ENCODE data around the gene NELL1. TPM values are rescaled to one million over a fixed set of nuclear protein-coding genes. Genes with fewer than 3 reads are reported as not detected.
A peak's percentile ranks its signal among the peaks of the same experiment; 100 is the strongest.

NELL1 gene
- polyA plus RNA-seq, 2 of the 4 experiments (the other 2 are of a cell fraction) = not detected

- ATAC-seq = no peak
- TF ChIP-seq ZSCAN20 (CRISPR knock-in tag; IDR thresholded peaks at IDR 0.05) = no peak
- no peak for TF ChIP-seq HOXB13 (CRISPR knock-in tag; IDR thresholded peaks at IDR 0.05; ENCODE audit: low read depth)
- TF ChIP-seq NR3C1 (IDR thresholded peaks at IDR 0.05) = no peak
- TF ChIP-seq GATA3 (IDR thresholded peaks at IDR 0.05; ENCODE audit: borderline replicate concordance) = no peak
- no peak for TF ChIP-seq CBX8 (IDR thresholded peaks at IDR 0.05)
- no peak for TF ChIP-seq RNF2 (IDR thresholded peaks at IDR 0.05; ENCODE audit: borderline replicate concordance, low read depth)
- no peak for TF ChIP-seq BHLHE40 (IDR thresholded peaks at IDR 0.05; ENCODE audit: low read depth, low read length)
- TF ChIP-seq CHD2 (IDR thresholded peaks at IDR 0.05; ENCODE audit: low read length, partially characterized antibody) = no peak
- TF ChIP-seq RCOR1 (IDR thresholded peaks at IDR 0.05; ENCODE audit: low read depth, low read length) = no peak
- TF ChIP-seq RARB (CRISPR knock-in tag; IDR thresholded peaks at IDR 0.05) = no peak
- no peak for TF ChIP-seq HOXA7 (CRISPR knock-in tag; IDR thresholded peaks at IDR 0.05)
- TF ChIP-seq PHF8 (IDR thresholded peaks at IDR 0.05; ENCODE audit: borderline replicate concordance, low read depth) = no peak
- TF ChIP-seq HOXB5 (CRISPR knock-in tag; IDR thresholded peaks at IDR 0.05) = no peak
- no peak for TF ChIP-seq RAD21 (conservative IDR thresholded peaks at IDR 0.05 in 1 of 2, IDR thresholded peaks at IDR 0.05 in 1 of 2)
- no peak for TF ChIP-seq CEBPB (IDR thresholded peaks at IDR 0.05)
- TF ChIP-seq NFE2L2 (conservative IDR thresholded peaks at IDR 0.05; ENCODE audit: low read length) = no peak
- TF ChIP-seq, protein P1, sequence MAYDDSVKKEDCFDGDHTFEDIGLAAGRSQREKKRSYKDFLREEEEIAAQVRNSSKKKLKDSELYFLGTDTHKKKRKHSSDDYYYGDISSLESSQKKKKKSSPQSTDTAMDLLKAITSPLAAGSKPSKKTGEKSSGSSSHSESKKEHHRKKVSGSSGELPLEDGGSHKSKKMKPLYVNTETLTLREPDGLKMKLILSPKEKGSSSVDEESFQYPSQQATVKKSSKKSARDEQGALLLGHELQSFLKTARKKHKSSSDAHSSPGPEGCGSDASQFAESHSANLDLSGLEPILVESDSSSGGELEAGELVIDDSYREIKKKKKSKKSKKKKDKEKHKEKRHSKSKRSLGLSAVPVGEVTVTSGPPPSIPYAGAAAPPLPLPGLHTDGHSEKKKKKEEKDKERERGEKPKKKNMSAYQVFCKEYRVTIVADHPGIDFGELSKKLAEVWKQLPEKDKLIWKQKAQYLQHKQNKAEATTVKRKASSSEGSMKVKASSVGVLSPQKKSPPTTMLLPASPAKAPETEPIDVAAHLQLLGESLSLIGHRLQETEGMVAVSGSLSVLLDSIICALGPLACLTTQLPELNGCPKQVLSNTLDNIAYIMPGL (CRISPR knock-in tag; IDR thresholded peaks at IDR 0.05; ENCODE audit: borderline replicate concordance) = no peak
- no peak for FAIRE-seq
- peaks cover 52% of the 10 kb centered on the region for H3K4me1 ChIP-seq
- peak overlapping the region in 1 of 2 experiments; percentile 13; a peak in 2 of 6 replicates for H3K27ac ChIP-seq
- ChIA-PET CTCF (no interaction called here), POLR2A (no interaction called here)
- peaks cover 7% of the 10 kb centered on the region; the same call in 1 of the 3 replicates for H3K9me3 ChIP-seq
- WGBS (ENCODE audit: missing lambda C conversion rate) = 30% methylated on average over 2 of the region's 2 CpGs
- H3K4me2 ChIP-seq = no peak overlapping the region
- DNase-seq (ENCODE audit: low read depth in 1 of 2, low spot score in 1 of 2) = no peak
- no peak overlapping the region for H3K4me3 ChIP-seq
Observed at GRCh38 chr11:21564095-21564494, 894.7 kb downstream of the NELL1 start.

- peaks cover 52% of the 10 kb centered on the region for H3K4me1 ChIP-seq
- H3K4me2 ChIP-seq = peak overlapping the region; percentile 35; the same call in 2 of the 3 replicates
- TF ChIP-seq ESRRA (IDR thresholded peaks at IDR 0.05; ENCODE audit: borderline replicate concordance, low read length) = no peak
- TF ChIP-seq HEYL (CRISPR knock-in tag; IDR thresholded peaks at IDR 0.05) = no peak
- no peak for TF ChIP-seq PBX3 (IDR thresholded peaks at IDR 0.05)
- no peak for TF ChIP-seq USF2 (IDR thresholded peaks at IDR 0.05)
- TF ChIP-seq NFE2L2 (conservative IDR thresholded peaks at IDR 0.05; ENCODE audit: low read length) = no peak
- TF ChIP-seq, protein P2, sequence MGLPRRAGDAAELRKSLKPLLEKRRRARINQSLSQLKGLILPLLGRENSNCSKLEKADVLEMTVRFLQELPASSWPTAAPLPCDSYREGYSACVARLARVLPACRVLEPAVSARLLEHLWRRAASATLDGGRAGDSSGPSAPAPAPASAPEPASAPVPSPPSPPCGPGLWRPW (IDR thresholded peaks at IDR 0.05) = no peak
- no peak for TF ChIP-seq EP300 (IDR thresholded peaks at IDR 0.05)
- no peak for TF ChIP-seq CHD4 (IDR thresholded peaks at IDR 0.05; ENCODE audit: borderline replicate concordance)
- TF ChIP-seq FOXS1 (CRISPR knock-in tag; IDR thresholded peaks at IDR 0.05) = no peak
- no peak for TF ChIP-seq FOSB (CRISPR knock-in tag; IDR thresholded peaks at IDR 0.05)
- no peak for TF ChIP-seq KDM1A (IDR thresholded peaks at IDR 0.05; ENCODE audit: low read depth)
- TF ChIP-seq HOXA7 (CRISPR knock-in tag; IDR thresholded peaks at IDR 0.05) = no peak
- no peak for TF ChIP-seq ATOH8 (CRISPR knock-in tag; IDR thresholded peaks at IDR 0.05; ENCODE audit: low read depth)
- no peak for TF ChIP-seq ELK1 (IDR thresholded peaks at IDR 0.05; ENCODE audit: low read depth, low read length)
- no peak for TF ChIP-seq ZFP36 (IDR thresholded peaks at IDR 0.05; ENCODE audit: borderline replicate concordance, partially characterized antibody)
- H3K27ac ChIP-seq = peak overlapping the region; percentile 13 to 24; a peak in 3 of 6 replicates
- 0 out of 3 replicates have a peak, but pooled peaks cover 3% of the 10 kb centered on the region for H3K9me3 ChIP-seq
- ChIA-PET POLR2A (no interaction called here), CTCF (no interaction called here)
- ATAC-seq (peak in 1 of 2 experiments; percentile 37; a peak in 1 of 6 replicates), DNase-seq (ENCODE audit: low read depth in 1 of 2, low spot score in 1 of 2) (peak in 1 of 2 experiments; percentile 42), FAIRE-seq (no peak)
- WGBS (ENCODE audit: missing lambda C conversion rate) = 52% methylated on average over 4 of the region's 4 CpGs
- no peak overlapping the region for H3K4me3 ChIP-seq
Observed at GRCh38 chr11:21564833-21565682, 895.7 kb downstream of the NELL1 start.

Measured in A549 (cell line).